Measurements from ENCODE around the gene GOLGA6A. TPM values are rescaled to one million over a fixed set of nuclear protein-coding genes. Genes with fewer than 3 reads are reported as not detected.

GOLGA6A gene
- total RNA-seq, 2 donors from 2014 or later, result not detected

GRCh38 chr15:74024687-74025086 lies 57.7 kb downstream of the GOLGA6A start:
- Histone ChIP-seq H3K27me3 (no peaks in the 10 kb centered on the region), H3K9me3 (no peaks in the 10 kb centered on the region), H3K36me3 (peaks cover 59% of the 10 kb centered on the region), H3K4me1 (peaks cover 0 to 22% of the 10 kb centered on the region in 2 donors), H3K4me3 (no peak overlapping the region), H3K27ac (no peak overlapping the region)
- no peak for TF ChIP-seq CTCF (IDR thresholded peaks at IDR 0.05)
- DNase-seq (ENCODE audit: low spot score), result no peak

GRCh38 chr15:74022706-74023470 lies 59.5 kb downstream of the GOLGA6A start:
- Histone ChIP-seq H3K27me3 (no peaks in the 10 kb centered on the region), H3K27ac (no peak overlapping the region), H3K9me3 (no peaks in the 10 kb centered on the region), H3K4me3 (no peak overlapping the region), H3K4me1 (peaks cover 0 to 22% of the 10 kb centered on the region in 2 donors), H3K36me3 (peaks cover 51% of the 10 kb centered on the region)
- no peak for TF ChIP-seq CTCF (IDR thresholded peaks at IDR 0.05)
- no peak for DNase-seq (ENCODE audit: low spot score)

Other genes with a start within 250 kb of the GOLGA6A start
- not detected for gene TBC1D21, start 209.0 kb downstream of the GOLGA6A start, total RNA-seq
- 10 to 100 TPM; 22.2 to 59.0 TPM for gene LOXL1, start 156.1 kb downstream of the GOLGA6A start, total RNA-seq
- gene STOML1, start 90.3 kb downstream of the GOLGA6A start, total RNA-seq, result 10 to 100 TPM; 11.8 to 23.5 TPM
- 10 to 100 TPM; 27.3 to 36.1 TPM for gene PML, start 87.8 kb downstream of the GOLGA6A start, total RNA-seq
- gene ISLR2, start 48.0 kb upstream of the GOLGA6A start, total RNA-seq, result 1 to 10 TPM in 1 of 2 donors, under 1 TPM in 1; 0.31 to 2.6 TPM
- 10 to 100 TPM; 51.9 to 59.9 TPM for gene ISLR, start 91.2 kb upstream of the GOLGA6A start, total RNA-seq
- under 1 TPM; 0.22 to 0.55 TPM for gene STRA6, start 120.2 kb upstream of the GOLGA6A start, total RNA-seq
- not detected for gene CCDC33, start 153.8 kb upstream of the GOLGA6A start, total RNA-seq